GM21526 (cell line): ENCODE data around the gene IFT122.
"Not testable (repeated sequence)": the region's sequence is repeated elsewhere in the genome, so short reads cannot be mapped to it uniquely, and the experiment has no call there.

Experiments
- ATAC-seq: cut with Tn5 transposase; IDR thresholded peaks from one replicate; pipeline ENCODE4 v1.9.1; 2021; ENCODE audit warnings: moderate library complexity; ENCODE audit not compliant: unreplicated experiment, low FRiP score

Gene IFT122

GRCh38 chr3:129463716-129464115, 23.7 kb downstream of the IFT122 start:
- no peak for ATAC-seq

GRCh38 chr3:129467932-129468331, 27.9 kb downstream of the IFT122 start:
- no peak for ATAC-seq

GRCh38 chr3:129469026-129469425, 29.0 kb downstream of the IFT122 start:
- ATAC-seq: no peak

GRCh38 chr3:129470861-129471260, 30.8 kb downstream of the IFT122 start:
- no peak for ATAC-seq

- no peak for ATAC-seq
Measured at GRCh38 chr3:129473067-129473768, 33.2 kb downstream of the IFT122 start.

GRCh38 chr3:129473769-129474152, 33.7 kb downstream of the IFT122 start:
- ATAC-seq: no peak

- ATAC-seq: no peak
Measured at GRCh38 chr3:129474984-129475804, 35.2 kb downstream of the IFT122 start.

- ATAC-seq: no peak
Measured at GRCh38 chr3:129475863-129476262, 35.8 kb downstream of the IFT122 start.

- ATAC-seq: no peak
Measured at GRCh38 chr3:129476586-129476985, 36.6 kb downstream of the IFT122 start.

GRCh38 chr3:129481225-129481765, 41.3 kb downstream of the IFT122 start:
- not testable (repeated sequence) for ATAC-seq

GRCh38 chr3:129481766-129482332, 41.8 kb downstream of the IFT122 start:
- ATAC-seq: no peak

GRCh38 chr3:129482721-129483120, 42.7 kb downstream of the IFT122 start:
- ATAC-seq: no peak

- no peak for ATAC-seq
Measured at GRCh38 chr3:129483870-129484269, 43.8 kb downstream of the IFT122 start.

- not testable (repeated sequence) for ATAC-seq
Measured at GRCh38 chr3:129485146-129485545, 45.1 kb downstream of the IFT122 start.

- ATAC-seq: no peak
Measured at GRCh38 chr3:129485721-129486663, 46.0 kb downstream of the IFT122 start.

- no peak for ATAC-seq
Measured at GRCh38 chr3:129486664-129487035, 46.6 kb downstream of the IFT122 start.

- ATAC-seq: no peak
Measured at GRCh38 chr3:129487183-129487867, 47.3 kb downstream of the IFT122 start.

- ATAC-seq: not testable (repeated sequence)
Measured at GRCh38 chr3:129487868-129488335, 47.9 kb downstream of the IFT122 start.

- ATAC-seq: not testable (repeated sequence)
Measured at GRCh38 chr3:129489258-129489657, 49.2 kb downstream of the IFT122 start.
